K562 (cell line): ENCODE results near the gene PDF.

Source experiments
- ELF1 ChIP-seq: fragments of 200-800 bp; sonication (Bioruptor generic); IDR thresholded peaks from 2 replicates; pipeline ENCODE4 v1.6.1; 2016; ENCODE audit warnings: missing genetic modification characterization, missing compliant biosample characterization
- GTF2F1 ChIP-seq: IDR thresholded peaks from 2 replicates; pipeline ENCODE4 v1.6.1; 2011; ENCODE audit warnings: low read depth, low read length, improper control_type of control experiment
- HBP1 ChIP-seq: fragments of 450-650 bp; formaldehyde crosslinking; IDR thresholded peaks from 2 replicates; pipeline ENCODE4 v1.4.0; 2022; ENCODE audit warnings: missing genetic modification characterization
- NCOA2 ChIP-seq, 2 experiments: fragments of 450-650 bp; IDR thresholded peaks; 2 replicates each; pipeline ENCODE4 v1.6.1; 2018; ENCODE audit warnings: mild to moderate bottlenecking in 2 of 2, moderate library complexity in 1 of 2; ENCODE audit not compliant: partially characterized antibody in 2 of 2
- SIX5 ChIP-seq, 2 experiments: IDR thresholded peaks; 2 replicates each; pipeline ENCODE4 v1.6.1; 2011; ENCODE audit warnings: low read length in 2 of 2, borderline replicate concordance in 1 of 2, low read depth in 1 of 2, mild to moderate bottlenecking in 1 of 2, moderate library complexity in 1 of 2; ENCODE audit not compliant: insufficient read depth in 1 of 2
- SMC3 ChIP-seq: conservative IDR thresholded peaks from 2 replicates; pipeline ENCODE4 v1.6.1; 2011; ENCODE audit warnings: low read depth, low read length, improper control_type of control experiment; ENCODE audit not compliant: insufficient read depth
- ZNF75A ChIP-seq: fragments of 450-650 bp; formaldehyde crosslinking; IDR thresholded peaks from 2 replicates; pipeline ENCODE4 v1.4.0; 2020; ENCODE audit warnings: mild to moderate bottlenecking
- ZNF830 ChIP-seq: fragments of 250-450 bp; sonication (Bioruptor Pico); IDR thresholded peaks from 2 replicates; pipeline ENCODE4 v1.5.0; 2021; ENCODE audit warnings: mild to moderate bottlenecking
- TF ChIP-seq, protein P1 (sequence below), 3 experiments: IDR thresholded peaks in 2 of 3; conservative IDR thresholded peaks in 1 of 3; 2 replicates each; pipeline ENCODE4 v1.5.1; 2011 to 2012; ENCODE audit warnings: low read length in 3 of 3, mild to moderate bottlenecking in 3 of 3, control low read depth in 2 of 3, improper control_type of control experiment in 1 of 3, inconsistent platforms in 1 of 3, low read depth in 1 of 3, mixed read lengths in 1 of 3, moderate library complexity in 1 of 3; ENCODE audit not compliant: insufficient read depth in 2 of 3

GRCh38 chr16:69322343-69322742 lies 8.0 kb downstream of the PDF start:
- TF ChIP-seq SMC3 (no peak), ZNF830 (no peak), NCOA2 (IDR thresholded peaks at IDR 0.05; ENCODE audit: partially characterized antibody in 2 of 2) (no peak), SIX5 (IDR thresholded peaks at IDR 0.05; ENCODE audit: borderline replicate concordance in 1 of 2, insufficient read depth in 1 of 2, low read depth in 1 of 2, low read length in 2 of 2) (no peak), HBP1 (CRISPR knock-in tag) (no peak), GTF2F1 (no peak), ELF1 (tag) (no peak), ZNF75A (CRISPR knock-in tag) (no peak)
- TF ChIP-seq, protein P1, sequence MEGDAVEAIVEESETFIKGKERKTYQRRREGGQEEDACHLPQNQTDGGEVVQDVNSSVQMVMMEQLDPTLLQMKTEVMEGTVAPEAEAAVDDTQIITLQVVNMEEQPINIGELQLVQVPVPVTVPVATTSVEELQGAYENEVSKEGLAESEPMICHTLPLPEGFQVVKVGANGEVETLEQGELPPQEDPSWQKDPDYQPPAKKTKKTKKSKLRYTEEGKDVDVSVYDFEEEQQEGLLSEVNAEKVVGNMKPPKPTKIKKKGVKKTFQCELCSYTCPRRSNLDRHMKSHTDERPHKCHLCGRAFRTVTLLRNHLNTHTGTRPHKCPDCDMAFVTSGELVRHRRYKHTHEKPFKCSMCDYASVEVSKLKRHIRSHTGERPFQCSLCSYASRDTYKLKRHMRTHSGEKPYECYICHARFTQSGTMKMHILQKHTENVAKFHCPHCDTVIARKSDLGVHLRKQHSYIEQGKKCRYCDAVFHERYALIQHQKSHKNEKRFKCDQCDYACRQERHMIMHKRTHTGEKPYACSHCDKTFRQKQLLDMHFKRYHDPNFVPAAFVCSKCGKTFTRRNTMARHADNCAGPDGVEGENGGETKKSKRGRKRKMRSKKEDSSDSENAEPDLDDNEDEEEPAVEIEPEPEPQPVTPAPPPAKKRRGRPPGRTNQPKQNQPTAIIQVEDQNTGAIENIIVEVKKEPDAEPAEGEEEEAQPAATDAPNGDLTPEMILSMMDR (IDR thresholded peaks at IDR 0.05 in 2 of 3, conservative IDR thresholded peaks at IDR 0.05 in 1 of 3; ENCODE audit: insufficient read depth in 2 of 3, low read depth in 1 of 3, low read length in 3 of 3) = no peak
